Smooth muscle cell (in vitro differentiated cells): ENCODE measurements around the gene CCDC127. TPM values are rescaled to one million over a fixed set of nuclear protein-coding genes. Genes with fewer than 3 reads are reported as not detected.

Experiments used
- DNase-seq: peaks from one replicate; lab custom pipeline; 2025; ENCODE audit not compliant: unreplicated experiment; lab: John Stamatoyannopoulos, UW
- H2AFZ ChIP-seq: fragments of 200-600 bp; sonication (generic); 2 replicates; pipeline ENCODE4 v1.6.0; 2016; ENCODE audit warnings: antibody characterized with exemption, low read depth, mild to moderate bottlenecking
- H3F3A ChIP-seq: fragments of 200-600 bp; sonication (generic); 2 replicates; pipeline ENCODE4 v1.6.0; 2017; ENCODE audit warnings: antibody characterized with exemption, low read depth
- H3K27ac ChIP-seq: fragments of 200-600 bp; sonication (generic); 2 replicates; pipeline ENCODE4 v1.5.1; 2016; ENCODE audit warnings: low read depth, mild to moderate bottlenecking
- H3K27me3 ChIP-seq: fragments of 200-600 bp; sonication (generic); 2 replicates; pipeline ENCODE4 v1.6.1; 2016; ENCODE audit warnings: low read depth, mild to moderate bottlenecking
- H3K36me3 ChIP-seq: fragments of 200-600 bp; sonication (generic); 2 replicates; pipeline ENCODE4 v1.5.1; 2016; ENCODE audit warnings: low read depth
- H3K4me1 ChIP-seq: fragments of 200-600 bp; sonication (generic); 2 replicates; pipeline ENCODE4 v1.5.1; 2016; ENCODE audit warnings: low read depth
- H3K4me2 ChIP-seq: fragments of 200-600 bp; sonication (generic); 2 replicates; pipeline ENCODE4 v1.6.0; 2016; ENCODE audit warnings: mild to moderate bottlenecking
- H3K4me3 ChIP-seq: fragments of 200-600 bp; sonication (generic); 2 replicates; pipeline ENCODE4 v1.5.1; 2016; ENCODE audit warnings: mild to moderate bottlenecking
- H3K79me2 ChIP-seq: fragments of 200-600 bp; sonication (generic); 2 replicates; pipeline ENCODE4 v1.6.0; 2016; ENCODE audit warnings: low read depth, mild to moderate bottlenecking
- H3K9ac ChIP-seq: fragments of 200-600 bp; sonication (generic); 2 replicates; pipeline ENCODE4 v1.6.0; 2016; ENCODE audit warnings: low read depth
- H3K9me3 ChIP-seq: fragments of 200-600 bp; sonication (generic); replicated peaks from 2 replicates; pipeline ENCODE4 v1.5.1; 2016; ENCODE audit warnings: low read depth
- H4K20me1 ChIP-seq: fragments of 200-600 bp; sonication (generic); 2 replicates; pipeline ENCODE4 v1.6.0; 2016; ENCODE audit warnings: low read depth
- WGBS: methylation state at CpG from one replicate; pipeline ENCODE4 v1.1.7; 2016; ENCODE audit warnings: low lambda C conversion rate; 5-methylcytosine and 5-hydroxymethylcytosine counted together
- polyA plus RNA-seq: library from polyadenylated mRNA; unstranded; fragments of >200 nt; fragmentation: Nextera tagmentation; extraction: Ambion mirVana; gene quantifications from 2 replicates; pipeline ENCODE4 v1.2.1, GENCODE V29; 2016
- total RNA-seq: library from RNA; depleted of rRNA; stranded (reverse); fragments of >200 nt; gene quantifications from 2 replicates; pipeline ENCODE4 v1.2.3, GENCODE V29; 2014
- TF ChIP-seq, protein P1 (sequence below): fragments of 200-600 bp; sonication (generic); IDR thresholded peaks from 2 replicates; pipeline ENCODE4 v1.5.1; 2017; ENCODE audit warnings: borderline replicate concordance, mild to moderate bottlenecking, antibody characterized with exemption; ENCODE audit not compliant: insufficient read depth, poor library complexity, severe bottlenecking

CCDC127 gene
- total and polyA plus RNA-seq, 2 experiments from 2014 or later: 2.8 to 8.6 TPM

DNA sequence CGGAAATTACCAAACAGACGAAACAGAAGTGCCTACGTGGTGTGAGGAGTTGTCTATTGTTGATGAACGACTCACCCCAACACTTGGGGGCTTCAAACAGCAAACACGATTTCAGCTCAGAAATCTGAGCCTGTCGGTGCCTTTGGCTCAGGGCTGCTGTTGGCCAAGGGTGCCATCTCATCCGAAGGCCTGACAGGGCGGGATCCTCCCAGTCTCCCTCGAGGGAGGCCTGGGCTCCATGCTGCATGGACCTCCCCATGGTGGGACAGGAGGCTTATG lies 25.3 kb downstream of the CCDC127 start:
- Histone ChIP-seq H3K9me3 (no peaks in the 10 kb centered on the region), H3K9ac (no peak overlapping the region), H3K4me3 (no peak overlapping the region), H3K79me2 (no peaks in the 10 kb centered on the region), H3K36me3 (no peaks in the 10 kb centered on the region), H2AFZ (no peak overlapping the region), H3F3A (no peaks in the 10 kb centered on the region), H3K4me2 (no peak overlapping the region), H4K20me1 (peaks cover 4% of the 10 kb centered on the region), H3K27me3 (no peaks in the 10 kb centered on the region), H3K27ac (no peak overlapping the region), H3K4me1 (peaks cover 3% of the 10 kb centered on the region)
- TF ChIP-seq, protein P1, sequence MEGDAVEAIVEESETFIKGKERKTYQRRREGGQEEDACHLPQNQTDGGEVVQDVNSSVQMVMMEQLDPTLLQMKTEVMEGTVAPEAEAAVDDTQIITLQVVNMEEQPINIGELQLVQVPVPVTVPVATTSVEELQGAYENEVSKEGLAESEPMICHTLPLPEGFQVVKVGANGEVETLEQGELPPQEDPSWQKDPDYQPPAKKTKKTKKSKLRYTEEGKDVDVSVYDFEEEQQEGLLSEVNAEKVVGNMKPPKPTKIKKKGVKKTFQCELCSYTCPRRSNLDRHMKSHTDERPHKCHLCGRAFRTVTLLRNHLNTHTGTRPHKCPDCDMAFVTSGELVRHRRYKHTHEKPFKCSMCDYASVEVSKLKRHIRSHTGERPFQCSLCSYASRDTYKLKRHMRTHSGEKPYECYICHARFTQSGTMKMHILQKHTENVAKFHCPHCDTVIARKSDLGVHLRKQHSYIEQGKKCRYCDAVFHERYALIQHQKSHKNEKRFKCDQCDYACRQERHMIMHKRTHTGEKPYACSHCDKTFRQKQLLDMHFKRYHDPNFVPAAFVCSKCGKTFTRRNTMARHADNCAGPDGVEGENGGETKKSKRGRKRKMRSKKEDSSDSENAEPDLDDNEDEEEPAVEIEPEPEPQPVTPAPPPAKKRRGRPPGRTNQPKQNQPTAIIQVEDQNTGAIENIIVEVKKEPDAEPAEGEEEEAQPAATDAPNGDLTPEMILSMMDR: no peak
- WGBS: 88% methylated on average over 9 of the region's 9 CpGs
- no peak for DNase-seq

DNA sequence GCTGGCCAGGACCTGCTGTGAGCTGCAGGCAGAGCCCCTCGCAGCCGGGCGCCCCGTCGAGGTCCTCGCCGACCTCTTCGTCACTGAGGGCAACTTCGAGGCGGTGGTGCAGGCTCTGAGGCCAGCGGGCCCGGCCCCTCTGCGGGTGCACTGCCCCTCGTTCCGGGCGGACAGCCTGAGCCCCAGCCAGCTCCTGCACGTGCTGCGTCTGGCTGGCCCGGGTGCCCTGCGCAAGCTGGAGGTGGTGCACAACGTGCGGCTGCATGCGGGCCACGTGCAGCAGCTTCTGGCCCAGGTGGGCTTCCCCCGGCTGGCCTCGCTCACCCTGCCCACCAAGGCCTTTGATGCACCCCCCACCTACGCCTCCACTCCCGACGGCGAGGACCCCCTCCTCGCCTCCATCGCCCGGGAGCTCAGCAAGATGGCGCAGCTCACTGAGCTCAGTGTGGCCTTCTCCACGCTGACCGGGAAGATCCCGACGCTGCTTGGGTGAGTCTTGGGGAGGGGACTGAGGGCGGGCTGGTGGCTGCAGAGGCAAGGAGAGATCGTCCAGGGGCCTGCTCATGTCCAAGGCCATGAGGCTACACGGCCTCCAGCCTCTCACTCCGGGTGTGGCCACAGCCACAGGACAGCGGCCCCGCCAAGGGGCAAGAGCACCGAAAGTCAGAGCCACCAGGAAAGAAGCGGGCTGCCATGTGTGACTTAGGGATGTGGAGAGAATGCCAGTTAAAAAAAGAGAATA lies 25.8 kb downstream of the CCDC127 start:
- H3K4me1 ChIP-seq: peaks cover 3% of the 10 kb centered on the region
- peaks cover 4% of the 10 kb centered on the region for H4K20me1 ChIP-seq
- H3F3A ChIP-seq: no peaks in the 10 kb centered on the region
- no peaks in the 10 kb centered on the region for H3K9me3 ChIP-seq
- H3K9ac ChIP-seq: no peak overlapping the region
- H3K27ac ChIP-seq: no peak overlapping the region
- WGBS: 95% methylated on average over 42 of the region's 46 CpGs
- H3K4me3 ChIP-seq: no peak overlapping the region
- H3K27me3 ChIP-seq: no peaks in the 10 kb centered on the region
- H3K4me2 ChIP-seq: no peak overlapping the region
- no peaks in the 10 kb centered on the region for H3K36me3 ChIP-seq
- TF ChIP-seq, protein P1: no peak
- no peaks in the 10 kb centered on the region for H3K79me2 ChIP-seq
- DNase-seq: no peak
- H2AFZ ChIP-seq: no peak overlapping the region

DNA sequence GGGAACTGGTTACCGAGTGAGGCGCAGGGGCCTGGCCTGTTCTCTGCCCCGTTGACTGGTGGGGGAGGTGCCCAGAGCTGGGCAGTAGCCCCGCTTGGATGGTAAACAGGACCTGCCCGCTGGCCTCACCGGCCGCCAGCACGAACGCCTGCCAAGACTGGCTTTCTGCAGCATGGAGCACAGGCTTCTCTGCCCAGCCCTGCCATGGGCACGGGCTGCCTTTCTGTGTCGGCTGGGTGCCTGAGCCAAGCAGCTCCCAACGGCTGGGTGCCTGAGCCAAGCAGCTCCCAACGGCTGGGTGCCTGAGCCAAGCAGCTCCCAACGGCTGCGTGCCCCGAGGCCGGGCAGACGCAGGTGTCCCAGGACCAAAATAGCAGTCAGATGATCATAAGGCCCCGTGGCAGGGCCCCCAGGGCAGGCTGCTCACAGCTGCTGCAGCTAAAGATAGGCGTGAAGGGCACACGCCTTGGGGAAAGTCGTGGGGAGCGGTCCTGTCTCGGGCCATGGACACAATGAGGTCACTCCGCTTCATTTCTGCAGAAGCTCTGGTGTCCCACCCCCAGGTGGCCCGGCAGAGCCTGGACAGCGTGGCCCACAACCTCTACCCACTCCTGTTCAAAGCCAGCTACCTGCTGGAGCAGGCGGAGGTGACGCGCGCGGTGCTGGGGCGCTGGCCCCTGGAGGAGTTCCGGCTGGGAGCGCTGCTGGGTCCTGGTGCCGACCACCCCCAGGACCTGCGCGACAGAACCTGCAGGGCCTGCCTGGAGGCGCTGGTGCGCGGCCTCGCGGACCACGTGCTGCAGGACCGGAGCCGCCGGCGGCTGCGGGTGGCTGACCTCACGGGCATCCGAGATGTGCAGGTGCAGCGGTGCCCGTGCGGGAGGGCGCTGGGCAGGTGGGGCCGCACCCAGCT lies 26.7 kb downstream of the CCDC127 start, which contains the start of gene LRRC14B:
Gene LRRC14B, plus strand, starts transcription at position 460 of the 913 bp plus-strand sequence. Its CDS starts 44 bp downstream, at position 504.
- Histone ChIP-seq H3K9ac (no peak within 1 kb of the TSS), H3K4me2 (no peak within 1 kb of the TSS), H2AFZ (no peak within 1 kb of the TSS), H3K79me2 (no peaks in the 10 kb centered on the region), H3K27ac (no peak within 1 kb of the TSS), H3K9me3 (no peaks in the 10 kb centered on the region), H3K27me3 (no peaks in the 10 kb centered on the region), H3K36me3 (no peaks in the 10 kb centered on the region), H3K4me1 (peaks cover 3% of the 10 kb centered on the region), H3K4me3 (no peak within 1 kb of the TSS), H4K20me1 (peaks cover 4% of the 10 kb centered on the region), H3F3A (no peaks in the 10 kb centered on the region)
- WGBS: 93% methylated on average over 44 of the region's 56 CpGs
- TF ChIP-seq, protein P1: no peak
- DNase-seq: no peak
